Posterior cingulate gyrus (tissue), 11 donors: ENCODE measurements around the gene ZFPM1.

Source experiments
- DNase-seq, 10 donors: peaks; one replicate each; pipeline versions ENCODE4 v3.0.0 to v3.0.0-alpha.2; 2020 to 2021; ENCODE audit warnings: mixed read lengths in 3 of 10
- intact Hi-C: fragments of 100-400 bp; cut with DNase I; formaldehyde crosslinking; loops from one replicate; pipeline ENCODE4 v1.15.1; 2023

The ZFPM1 gene

GRCh38 chr16:88432174-88432573 is 20.9 kb upstream of the ZFPM1 start:
- no peak for DNase-seq
- intact Hi-C loops: loop anchor here (10.0 kb wide), 1 partner anchor 477 kb away; the partner anchor contains the start of gene BANP

- DNase-seq: no peak
- intact Hi-C loops: loop anchor here (10.0 kb wide), 1 partner anchor 478 kb away; the partner anchor contains the start of gene BANP
Measured at GRCh38 chr16:88432753-88433152, 20.3 kb upstream of the ZFPM1 start.

- no peak for DNase-seq
- intact Hi-C loops: loop anchor here (10.0 kb wide), 1 partner anchor 479 kb away; the partner anchor contains the start of gene BANP
Measured at GRCh38 chr16:88433632-88434352, 19.3 kb upstream of the ZFPM1 start.

GRCh38 chr16:88434353-88434690 is 18.8 kb upstream of the ZFPM1 start:
- intact Hi-C loops: loop anchor here (10.0 kb wide), 1 partner anchor 480 kb away; the partner anchor contains the start of gene BANP
- no peak for DNase-seq

- DNase-seq: no peak
Measured at GRCh38 chr16:88434746-88435145, 18.3 kb upstream of the ZFPM1 start.

GRCh38 chr16:88435437-88436355 is 17.4 kb upstream of the ZFPM1 start:
- intact Hi-C loops: loop anchor here (5.0 to 10.0 kb wide), 2 partner anchors 243 to 481 kb away; partner anchors contain the start of gene BANP
- no peak for DNase-seq

More at GRCh38 chr16:88434746-88435145, 18.3 kb upstream of the ZFPM1 start:
- intact Hi-C loops: loop anchor here (5.0 to 10.0 kb wide), 2 partner anchors 242 to 480 kb away; partner anchors contain the start of gene BANP

- intact Hi-C loops: loop anchor here (5.0 to 10.0 kb wide), 2 partner anchors 244 to 482 kb away; partner anchors contain the start of gene BANP
Measured at GRCh38 chr16:88436796-88437195, 16.3 kb upstream of the ZFPM1 start.

GRCh38 chr16:88437367-88437964 is 15.6 kb upstream of the ZFPM1 start:
- intact Hi-C loops: loop anchor here (5.0 to 10.0 kb wide), 2 partner anchors 245 to 483 kb away; partner anchors contain the start of gene BANP
- peak in 6 of 10 donors; percentile 45 to 91 (median 56) for DNase-seq

More at GRCh38 chr16:88436796-88437195, 16.3 kb upstream of the ZFPM1 start:
- DNase-seq: no peak

GRCh38 chr16:88438084-88438870 is 14.8 kb upstream of the ZFPM1 start:
- intact Hi-C loops: loop anchor here (5.0 to 10.0 kb wide), 2 partner anchors 246 to 483 kb away; partner anchors contain the start of gene BANP
- no peak for DNase-seq

GRCh38 chr16:88439016-88439415 is 14.1 kb upstream of the ZFPM1 start:
- no peak for DNase-seq
- intact Hi-C loops: loop anchor here (5.0 to 10.0 kb wide), 2 partner anchors 247 to 484 kb away; partner anchors contain the start of gene BANP

- no peak for DNase-seq
- intact Hi-C loops: loop anchor here (5.0 to 10.0 kb wide), 2 partner anchors 247 to 485 kb away; partner anchors contain the start of gene BANP
Measured at GRCh38 chr16:88439706-88440105, 13.4 kb upstream of the ZFPM1 start.

- intact Hi-C loops: no loop called here
- DNase-seq: no peak
Measured at GRCh38 chr16:88440111-88440510, 13.0 kb upstream of the ZFPM1 start.

GRCh38 chr16:88440686-88441405 is 12.2 kb upstream of the ZFPM1 start:
- intact Hi-C loops: no loop called here
- no peak for DNase-seq

GRCh38 chr16:88441460-88441859 is 11.6 kb upstream of the ZFPM1 start:
- no peak for DNase-seq
- intact Hi-C loops: no loop called here

GRCh38 chr16:88442383-88442726 is 10.7 kb upstream of the ZFPM1 start:
- no peak for DNase-seq
- intact Hi-C loops: loop anchor here (2.0 kb wide), 2 partner anchors 84 to 120 kb away; no protein-coding TSS in a partner anchor

GRCh38 chr16:88442727-88443576 is 10.1 kb upstream of the ZFPM1 start:
- intact Hi-C loops: loop anchor here (2.0 kb wide), 2 partner anchors 84 to 120 kb away; no protein-coding TSS in a partner anchor
- peak; percentile 53 to 96 (median 74) for DNase-seq

- no peak for DNase-seq
- intact Hi-C loops: no loop called here
Measured at GRCh38 chr16:88444826-88445582, 8.1 kb upstream of the ZFPM1 start.
